HepG2 (cell line): Measurements from ENCODE around the gene RNASE7. TPM values are rescaled to one million over a fixed set of nuclear protein-coding genes. Genes with fewer than 3 reads are reported as not detected.

Experiments
- HCFC1 ChIP-seq: fragments of 150-350 bp; IDR thresholded peaks from 2 replicates; pipeline ENCODE4 v1.6.1; 2014; ENCODE audit warnings: low read depth, low read length
- MED13 ChIP-seq: sonication (generic); formaldehyde crosslinking; IDR thresholded peaks from 2 replicates; pipeline ENCODE4 v1.5.0; 2020; ENCODE audit warnings: missing genetic modification reagents
- NONO ChIP-seq, 2 experiments: fragments of 450-650 bp in 1 of 2; sonication (generic) in 1 of 2; formaldehyde crosslinking in 1 of 2; IDR thresholded peaks in 1 of 2; conservative IDR thresholded peaks in 1 of 2; 2 replicates each; pipeline versions ENCODE4 v1.6.1 to v1.8.0; 2017 to 2022; ENCODE audit warnings: mild to moderate bottlenecking in 1 of 2, missing genetic modification reagents in 1 of 2, moderate library complexity in 1 of 2
- PHB2 ChIP-seq: fragments of 450-650 bp; IDR thresholded peaks from 2 replicates; pipeline ENCODE4 v1.6.1; 2018; ENCODE audit not compliant: partially characterized antibody
- SP1 ChIP-seq, 2 experiments: fragments of 450-650 bp in 1 of 2; sonication (generic) in 1 of 2; formaldehyde crosslinking in 1 of 2; IDR thresholded peaks; 2 replicates each; pipeline versions ENCODE4 v1.4.0 to v1.6.1; 2016 to 2020; ENCODE audit warnings: missing genetic modification reagents in 1 of 2
- TMF1 ChIP-seq: sonication (generic); formaldehyde crosslinking; IDR thresholded peaks from 2 replicates; pipeline ENCODE4 v1.8.1; 2022; ENCODE audit warnings: low read depth, missing genetic modification reagents
- TSC22D2 ChIP-seq: sonication (generic); formaldehyde crosslinking; IDR thresholded peaks from 2 replicates; pipeline ENCODE4 v1.5.1; 2020; ENCODE audit warnings: missing genetic modification reagents, mild to moderate bottlenecking, borderline replicate concordance
- ZNF205 ChIP-seq: IDR thresholded peaks from 2 replicates; pipeline ENCODE4 v1.6.1; 2018; ENCODE audit warnings: missing biosample characterization, missing genetic modification reagents
- ZNF34 ChIP-seq: sonication (generic); formaldehyde crosslinking; IDR thresholded peaks from 2 replicates; pipeline ENCODE4 v1.4.0; 2020; ENCODE audit warnings: mild to moderate bottlenecking, missing genetic modification reagents, borderline replicate concordance
- ZNF546 ChIP-seq: sonication (generic); formaldehyde crosslinking; conservative IDR thresholded peaks from 2 replicates; pipeline ENCODE4 v1.8.1; 2023; ENCODE audit warnings: mild to moderate bottlenecking, missing genetic modification reagents
- ZNF549 ChIP-seq: sonication (generic); formaldehyde crosslinking; IDR thresholded peaks from 2 replicates; pipeline ENCODE4 v1.5.0; 2020; ENCODE audit warnings: missing genetic modification reagents
- ZNF556 ChIP-seq: sonication (generic); formaldehyde crosslinking; IDR thresholded peaks from 2 replicates; pipeline ENCODE4 v1.4.0; 2020; ENCODE audit warnings: mild to moderate bottlenecking, missing genetic modification reagents, borderline replicate concordance
- polyA plus RNA-seq, 8 experiments: library from polyadenylated mRNA; depleted of rRNA in 3 of 8; stranded (reverse) in 7 of 8; unstranded in 1 of 8; fragments of >200 nt; fragmentation: Illumina TruSeq in 4 of 8; extraction: Trizol in 4 of 8; gene quantifications; 2 replicates each; pipeline versions ENCODE4 v1.2.1 to v1.2.3, GENCODE V29; 2011 to 2016; ENCODE audit warnings: low read depth in 4 of 8, missing spikeins in 1 of 8, mixed read lengths in 1 of 8; ENCODE audit not compliant: insufficient read depth in 1 of 8
- total RNA-seq, 5 experiments: library from RNA; depleted of rRNA; stranded (reverse); fragments of >200 nt; fragmentation: Illumina TruSeq; extraction: Trizol; gene quantifications; 2 replicates each; pipeline ENCODE4 v1.2.3, GENCODE V29; 2016; ENCODE audit warnings: low read depth in 1 of 5
- TF ChIP-seq, protein P1 (sequence below): sonication (generic); formaldehyde crosslinking; IDR thresholded peaks from 2 replicates; pipeline ENCODE4 v1.8.1; 2022; ENCODE audit warnings: mild to moderate bottlenecking, missing genetic modification reagents
- TF ChIP-seq, protein P2 (sequence below): sonication (generic); formaldehyde crosslinking; IDR thresholded peaks from 2 replicates; pipeline ENCODE4 v1.4.0; 2020; ENCODE audit warnings: low read depth, mild to moderate bottlenecking, missing genetic modification reagents
- TF ChIP-seq, protein P3 (sequence below), 2 experiments: sonication (generic) in 1 of 2; formaldehyde crosslinking in 1 of 2; IDR thresholded peaks; 2 replicates each; pipeline versions ENCODE4 v1.6.1 to v1.9.0; 2014 to 2022; ENCODE audit warnings: antibody characterized with exemption in 1 of 2, borderline replicate concordance in 1 of 2, inconsistent platforms in 1 of 2, low read depth in 1 of 2, missing genetic modification reagents in 1 of 2
- TF ChIP-seq, protein P4 (sequence below): IDR thresholded peaks from 2 replicates; pipeline ENCODE4 v1.6.1; 2016; ENCODE audit warnings: control low read depth

RNASE7 gene
- total and polyA plus RNA-seq, 2 of the 13 experiments (the other 11 are each of a cell fraction or from before 2014, with no cell fraction given) = 0.04 TPM; not detected in 1

DNA sequence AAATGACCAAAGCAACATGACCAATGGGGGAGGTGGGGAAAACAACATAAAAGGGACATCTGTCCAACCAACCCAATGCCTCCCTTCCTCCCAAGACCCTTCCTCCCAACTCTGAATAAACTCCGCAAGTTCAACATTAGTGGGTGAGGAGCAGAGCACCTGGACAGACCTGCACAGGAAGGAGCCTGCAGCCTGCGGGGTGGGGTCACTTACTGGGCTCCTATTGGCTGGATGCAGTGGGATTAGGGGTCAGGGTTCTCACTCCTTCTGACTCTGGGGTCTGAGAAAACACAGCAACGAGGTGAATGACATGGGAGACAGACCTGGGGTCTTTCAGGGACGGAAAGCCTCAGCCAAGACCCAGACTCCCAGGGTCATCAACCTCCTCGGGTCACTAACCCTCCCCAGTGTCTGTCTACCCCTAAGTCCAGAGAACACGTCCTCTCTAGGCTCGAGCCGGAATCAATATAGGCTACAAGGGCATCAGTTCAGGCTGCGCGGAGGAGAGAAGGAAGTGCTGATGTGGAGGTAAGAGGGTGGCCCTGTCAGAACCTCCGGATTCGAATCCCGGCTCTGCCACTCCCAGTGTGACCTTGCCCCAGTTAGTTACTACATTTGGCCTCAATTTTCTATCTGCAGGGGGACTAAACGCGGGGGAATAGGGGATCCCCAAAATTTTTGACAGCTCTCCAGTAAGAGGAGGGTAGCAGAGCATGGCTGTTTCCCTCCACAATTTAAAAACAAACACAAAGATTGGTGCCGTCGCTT, 18.2 kb upstream of the RNASE7 start (continued):
- TF ChIP-seq ZNF546 (CRISPR knock-in tag) (no peak), ZNF34 (CRISPR knock-in tag) (no peak), TSC22D2 (CRISPR knock-in tag) (no peak), ZNF549 (no peak), TMF1 (CRISPR knock-in tag) (no peak), NONO (IDR thresholded peaks at IDR 0.05) (no peak), NONO (CRISPR knock-in tag; conservative IDR thresholded peaks at IDR 0.05) (no peak), PHB2 (no peak), SP1 (IDR thresholded peaks at IDR 0.05) (no peak), SP1 (CRISPR knock-in tag; IDR thresholded peaks at IDR 0.05) (no peak), MED13 (no peak), ZNF205 (no peak), HCFC1 (no peak), ZNF556 (CRISPR knock-in tag) (no peak)
- TF ChIP-seq, protein P1, sequence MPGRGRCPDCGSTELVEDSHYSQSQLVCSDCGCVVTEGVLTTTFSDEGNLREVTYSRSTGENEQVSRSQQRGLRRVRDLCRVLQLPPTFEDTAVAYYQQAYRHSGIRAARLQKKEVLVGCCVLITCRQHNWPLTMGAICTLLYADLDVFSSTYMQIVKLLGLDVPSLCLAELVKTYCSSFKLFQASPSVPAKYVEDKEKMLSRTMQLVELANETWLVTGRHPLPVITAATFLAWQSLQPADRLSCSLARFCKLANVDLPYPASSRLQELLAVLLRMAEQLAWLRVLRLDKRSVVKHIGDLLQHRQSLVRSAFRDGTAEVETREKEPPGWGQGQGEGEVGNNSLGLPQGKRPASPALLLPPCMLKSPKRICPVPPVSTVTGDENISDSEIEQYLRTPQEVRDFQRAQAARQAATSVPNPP = no peak
- TF ChIP-seq, protein P2, sequence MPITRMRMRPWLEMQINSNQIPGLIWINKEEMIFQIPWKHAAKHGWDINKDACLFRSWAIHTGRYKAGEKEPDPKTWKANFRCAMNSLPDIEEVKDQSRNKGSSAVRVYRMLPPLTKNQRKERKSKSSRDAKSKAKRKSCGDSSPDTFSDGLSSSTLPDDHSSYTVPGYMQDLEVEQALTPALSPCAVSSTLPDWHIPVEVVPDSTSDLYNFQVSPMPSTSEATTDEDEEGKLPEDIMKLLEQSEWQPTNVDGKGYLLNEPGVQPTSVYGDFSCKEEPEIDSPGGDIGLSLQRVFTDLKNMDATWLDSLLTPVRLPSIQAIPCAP (CRISPR knock-in tag) = no peak; the same call in 1 of the 2 replicates
- TF ChIP-seq, protein P3, sequence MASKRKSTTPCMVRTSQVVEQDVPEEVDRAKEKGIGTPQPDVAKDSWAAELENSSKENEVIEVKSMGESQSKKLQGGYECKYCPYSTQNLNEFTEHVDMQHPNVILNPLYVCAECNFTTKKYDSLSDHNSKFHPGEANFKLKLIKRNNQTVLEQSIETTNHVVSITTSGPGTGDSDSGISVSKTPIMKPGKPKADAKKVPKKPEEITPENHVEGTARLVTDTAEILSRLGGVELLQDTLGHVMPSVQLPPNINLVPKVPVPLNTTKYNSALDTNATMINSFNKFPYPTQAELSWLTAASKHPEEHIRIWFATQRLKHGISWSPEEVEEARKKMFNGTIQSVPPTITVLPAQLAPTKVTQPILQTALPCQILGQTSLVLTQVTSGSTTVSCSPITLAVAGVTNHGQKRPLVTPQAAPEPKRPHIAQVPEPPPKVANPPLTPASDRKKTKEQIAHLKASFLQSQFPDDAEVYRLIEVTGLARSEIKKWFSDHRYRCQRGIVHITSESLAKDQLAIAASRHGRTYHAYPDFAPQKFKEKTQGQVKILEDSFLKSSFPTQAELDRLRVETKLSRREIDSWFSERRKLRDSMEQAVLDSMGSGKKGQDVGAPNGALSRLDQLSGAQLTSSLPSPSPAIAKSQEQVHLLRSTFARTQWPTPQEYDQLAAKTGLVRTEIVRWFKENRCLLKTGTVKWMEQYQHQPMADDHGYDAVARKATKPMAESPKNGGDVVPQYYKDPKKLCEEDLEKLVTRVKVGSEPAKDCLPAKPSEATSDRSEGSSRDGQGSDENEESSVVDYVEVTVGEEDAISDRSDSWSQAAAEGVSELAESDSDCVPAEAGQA (IDR thresholded peaks at IDR 0.05; ENCODE audit: low read depth) = no peak
- TF ChIP-seq, protein P3 (CRISPR knock-in tag; IDR thresholded peaks at IDR 0.05; ENCODE audit: borderline replicate concordance) = no peak
- TF ChIP-seq, protein P4, sequence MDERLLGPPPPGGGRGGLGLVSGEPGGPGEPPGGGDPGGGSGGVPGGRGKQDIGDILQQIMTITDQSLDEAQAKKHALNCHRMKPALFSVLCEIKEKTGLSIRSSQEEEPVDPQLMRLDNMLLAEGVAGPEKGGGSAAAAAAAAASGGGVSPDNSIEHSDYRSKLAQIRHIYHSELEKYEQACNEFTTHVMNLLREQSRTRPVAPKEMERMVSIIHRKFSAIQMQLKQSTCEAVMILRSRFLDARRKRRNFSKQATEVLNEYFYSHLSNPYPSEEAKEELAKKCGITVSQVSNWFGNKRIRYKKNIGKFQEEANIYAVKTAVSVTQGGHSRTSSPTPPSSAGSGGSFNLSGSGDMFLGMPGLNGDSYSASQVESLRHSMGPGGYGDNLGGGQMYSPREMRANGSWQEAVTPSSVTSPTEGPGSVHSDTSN (CRISPR knock-in tag) = no peak
